GM23338 (cell line): Measurements from ENCODE around the gene MYO3B. TPM values are rescaled to one million over a fixed set of nuclear protein-coding genes. Genes with fewer than 3 reads are reported as not detected.

ENCODE experiments used
- ATAC-seq: fragments of 200-7000 bp; cut with Tn5 transposase; 3 replicates; pipeline ENCODE4 v1.9.1; 2020
- DNase-seq: peaks from one replicate; pipeline ENCODE4 v3.0.0-alpha.2; 2015; ENCODE audit warnings: low spot score
- H2AFZ ChIP-seq: fragments of 200-600 bp; sonication (generic); 2 replicates; pipeline ENCODE4 v1.8.0; 2016; ENCODE audit warnings: antibody characterized with exemption, mild to moderate bottlenecking, moderate library complexity
- H3F3A ChIP-seq: fragments of 200-600 bp; sonication (generic); replicated peaks from 2 replicates; pipeline ENCODE4 v1.8.0; 2017; ENCODE audit warnings: antibody characterized with exemption, mixed run types, low read depth
- H3K27ac ChIP-seq: fragments of 200-600 bp; sonication (generic); 2 replicates; pipeline ENCODE4 v1.6.1; 2016; ENCODE audit warnings: low read depth
- H3K27me3 ChIP-seq: fragments of 200-600 bp; sonication (generic); 2 replicates; pipeline ENCODE4 v1.8.0; 2016; ENCODE audit warnings: mild to moderate bottlenecking, mixed run types, moderate library complexity; ENCODE audit not compliant: insufficient read depth
- H3K36me3 ChIP-seq: fragments of 200-600 bp; sonication (generic); 2 replicates; pipeline ENCODE4 v1.8.0; 2016; ENCODE audit warnings: mild to moderate bottlenecking; ENCODE audit not compliant: insufficient read depth
- H3K4me1 ChIP-seq: fragments of 200-600 bp; sonication (generic); 2 replicates; pipeline ENCODE4 v1.8.0; 2016; ENCODE audit warnings: mild to moderate bottlenecking, moderate library complexity; ENCODE audit not compliant: insufficient read depth
- H3K4me2 ChIP-seq: fragments of 200-600 bp; sonication (generic); 2 replicates; pipeline ENCODE4 v1.7.1; 2017; ENCODE audit warnings: mixed run types
- H3K4me3 ChIP-seq: fragments of 200-600 bp; sonication (generic); 2 replicates; pipeline ENCODE4 v1.6.1; 2016; ENCODE audit warnings: mixed run types
- H3K79me2 ChIP-seq: fragments of 200-600 bp; sonication (generic); replicated peaks from 2 replicates; pipeline ENCODE4 v1.8.0; 2017; ENCODE audit warnings: mild to moderate bottlenecking; ENCODE audit not compliant: insufficient read depth
- H3K9me2 ChIP-seq: fragments of 200-600 bp; sonication (generic); 2 replicates; pipeline ENCODE4 v1.8.0; 2017; ENCODE audit not compliant: insufficient read depth
- H4K20me1 ChIP-seq: fragments of 200-600 bp; sonication (generic); replicated peaks from 2 replicates; pipeline ENCODE4 v1.8.0; 2017; ENCODE audit warnings: mild to moderate bottlenecking; ENCODE audit not compliant: insufficient read depth
- H3K27ac Mint-ChIP-seq: 2 replicates; pipeline ENCODE4 v1.8.0; 2020; ENCODE audit warnings: inconsistent platforms, mild to moderate bottlenecking, moderate library complexity, mixed read lengths
- H3K27me3 Mint-ChIP-seq: 3 replicates; pipeline ENCODE4 v1.8.0; 2022; ENCODE audit warnings: low read depth, mild to moderate bottlenecking, moderate library complexity, mixed read lengths, inconsistent platforms; ENCODE audit not compliant: insufficient read depth, poor library complexity
- H3K36me3 Mint-ChIP-seq: 3 replicates; pipeline ENCODE4 v1.8.0; 2021; ENCODE audit warnings: low read depth, mild to moderate bottlenecking, inconsistent platforms, moderate library complexity, mixed read lengths
- H3K4me1 Mint-ChIP-seq: 3 replicates; pipeline ENCODE4 v1.8.0; 2020; ENCODE audit warnings: mild to moderate bottlenecking, inconsistent platforms, mixed read lengths
- H3K4me3 Mint-ChIP-seq: 3 replicates; pipeline ENCODE4 v1.8.0; 2021; ENCODE audit warnings: moderate library complexity, mild to moderate bottlenecking, inconsistent platforms, mixed read lengths
- H3K9me3 Mint-ChIP-seq: 3 replicates; pipeline ENCODE4 v1.8.0; 2020; ENCODE audit warnings: moderate library complexity, mild to moderate bottlenecking, inconsistent platforms, mixed read lengths
- EZH2 ChIP-seq: fragments of 200-600 bp; sonication (generic); IDR thresholded peaks from one replicate; pipeline ENCODE4 v1.8.0; 2017; ENCODE audit warnings: antibody characterized with exemption, mild to moderate bottlenecking, low read depth; ENCODE audit not compliant: unreplicated experiment
- EZH2phosphoT487 ChIP-seq: fragments of 200-600 bp; sonication (generic); IDR thresholded peaks from one replicate; pipeline ENCODE4 v1.8.1; 2018; ENCODE audit warnings: antibody characterized with exemption; ENCODE audit not compliant: unreplicated experiment
- JUNB ChIP-seq: IDR thresholded peaks from one replicate; pipeline ENCODE4 v1.6.1; 2016; ENCODE audit warnings: antibody characterized with exemption; ENCODE audit not compliant: unreplicated experiment
- NANOG ChIP-seq: IDR thresholded peaks from 2 replicates; pipeline ENCODE4 v1.6.1; 2016; ENCODE audit warnings: antibody characterized with exemption, borderline replicate concordance
- REST ChIP-seq: IDR thresholded peaks from one replicate; pipeline ENCODE4 v1.6.1; 2018; ENCODE audit warnings: antibody characterized with exemption; ENCODE audit not compliant: unreplicated experiment
- STAT1 ChIP-seq: IDR thresholded peaks from one replicate; pipeline ENCODE4 v1.6.1; 2016; ENCODE audit warnings: antibody characterized with exemption; ENCODE audit not compliant: unreplicated experiment
- ZNF331 ChIP-seq: fragments of 250-450 bp; sonication (Bioruptor Pico); IDR thresholded peaks from 2 replicates; pipeline ENCODE4 v1.5.0; 2020; ENCODE audit warnings: low read depth, mild to moderate bottlenecking, moderate library complexity
- polyA plus RNA-seq: library from polyadenylated mRNA; unstranded; fragments of >200 nt; fragmentation: Nextera tagmentation; extraction: Ambion mirVana; gene quantifications from 2 replicates; pipeline ENCODE4 v1.2.1, GENCODE V29; 2016
- total RNA-seq: library from RNA; depleted of rRNA; stranded (reverse); fragments of >200 nt; shearing (Covaris generic); gene quantifications from 2 replicates; pipeline ENCODE4 v1.2.3, GENCODE V29; 2014
- TF ChIP-seq, protein P1 (sequence below): fragments of 250-450 bp; sonication (Bioruptor Pico); IDR thresholded peaks from 2 replicates; pipeline ENCODE4 v1.5.0; 2020; ENCODE audit warnings: mild to moderate bottlenecking, moderate library complexity
- TF ChIP-seq, protein P2 (sequence below), 2 experiments: fragments of 200-600 bp in 1 of 2; sonication (generic) in 1 of 2; conservative IDR thresholded peaks; 2 replicates each; pipeline versions ENCODE4 v1.5.1 to v1.6.1; 2016 to 2017; ENCODE audit warnings: antibody characterized with exemption in 2 of 2, low read depth in 2 of 2, mild to moderate bottlenecking in 2 of 2, moderate library complexity in 1 of 2
- TF ChIP-seq, protein P3 (sequence below): IDR thresholded peaks from 2 replicates; pipeline ENCODE4 v1.6.1; 2016; ENCODE audit warnings: antibody characterized with exemption

The MYO3B gene
- total and polyA plus RNA-seq, 2 experiments from 2014 or later: 0.42 TPM; not detected in 1

GRCh38 chr2:170571612-170572011 is 393.7 kb downstream of the MYO3B start:
- ATAC-seq: no peak
- no peaks in the 10 kb centered on the region for H3K9me3 Mint-ChIP-seq
- peaks cover 14% of the 10 kb centered on the region; the same call in 2 of the 3 replicates for H3K4me1 Mint-ChIP-seq

More at GRCh38 chr2:170571612-170572011, 393.7 kb downstream of the MYO3B start:
- Histone ChIP-seq H3K36me3 (no peaks in the 10 kb centered on the region), H2AFZ (no peak overlapping the region), H3F3A (no peaks in the 10 kb centered on the region), H3K4me1 (peaks cover 11% of the 10 kb centered on the region), H3K4me2 (no peak overlapping the region), H4K20me1 (no peaks in the 10 kb centered on the region), H3K79me2 (no peaks in the 10 kb centered on the region), H3K27me3 (no peaks in the 10 kb centered on the region), H3K9me2 (no peaks in the 10 kb centered on the region), H3K4me3 (no peak overlapping the region), H3K27ac (no peak overlapping the region)
- Mint-ChIP-seq H3K4me3 (no peak overlapping the region), H3K27me3 (peaks cover 1% of the 10 kb centered on the region), H3K36me3 (no peaks in the 10 kb centered on the region), H3K27ac (no peak overlapping the region)
- DNase-seq: no peak
- no peak for TF ChIP-seq JUNB
- TF ChIP-seq EZH2phosphoT487: no peak
- no peak for TF ChIP-seq NANOG
- TF ChIP-seq, protein P1, sequence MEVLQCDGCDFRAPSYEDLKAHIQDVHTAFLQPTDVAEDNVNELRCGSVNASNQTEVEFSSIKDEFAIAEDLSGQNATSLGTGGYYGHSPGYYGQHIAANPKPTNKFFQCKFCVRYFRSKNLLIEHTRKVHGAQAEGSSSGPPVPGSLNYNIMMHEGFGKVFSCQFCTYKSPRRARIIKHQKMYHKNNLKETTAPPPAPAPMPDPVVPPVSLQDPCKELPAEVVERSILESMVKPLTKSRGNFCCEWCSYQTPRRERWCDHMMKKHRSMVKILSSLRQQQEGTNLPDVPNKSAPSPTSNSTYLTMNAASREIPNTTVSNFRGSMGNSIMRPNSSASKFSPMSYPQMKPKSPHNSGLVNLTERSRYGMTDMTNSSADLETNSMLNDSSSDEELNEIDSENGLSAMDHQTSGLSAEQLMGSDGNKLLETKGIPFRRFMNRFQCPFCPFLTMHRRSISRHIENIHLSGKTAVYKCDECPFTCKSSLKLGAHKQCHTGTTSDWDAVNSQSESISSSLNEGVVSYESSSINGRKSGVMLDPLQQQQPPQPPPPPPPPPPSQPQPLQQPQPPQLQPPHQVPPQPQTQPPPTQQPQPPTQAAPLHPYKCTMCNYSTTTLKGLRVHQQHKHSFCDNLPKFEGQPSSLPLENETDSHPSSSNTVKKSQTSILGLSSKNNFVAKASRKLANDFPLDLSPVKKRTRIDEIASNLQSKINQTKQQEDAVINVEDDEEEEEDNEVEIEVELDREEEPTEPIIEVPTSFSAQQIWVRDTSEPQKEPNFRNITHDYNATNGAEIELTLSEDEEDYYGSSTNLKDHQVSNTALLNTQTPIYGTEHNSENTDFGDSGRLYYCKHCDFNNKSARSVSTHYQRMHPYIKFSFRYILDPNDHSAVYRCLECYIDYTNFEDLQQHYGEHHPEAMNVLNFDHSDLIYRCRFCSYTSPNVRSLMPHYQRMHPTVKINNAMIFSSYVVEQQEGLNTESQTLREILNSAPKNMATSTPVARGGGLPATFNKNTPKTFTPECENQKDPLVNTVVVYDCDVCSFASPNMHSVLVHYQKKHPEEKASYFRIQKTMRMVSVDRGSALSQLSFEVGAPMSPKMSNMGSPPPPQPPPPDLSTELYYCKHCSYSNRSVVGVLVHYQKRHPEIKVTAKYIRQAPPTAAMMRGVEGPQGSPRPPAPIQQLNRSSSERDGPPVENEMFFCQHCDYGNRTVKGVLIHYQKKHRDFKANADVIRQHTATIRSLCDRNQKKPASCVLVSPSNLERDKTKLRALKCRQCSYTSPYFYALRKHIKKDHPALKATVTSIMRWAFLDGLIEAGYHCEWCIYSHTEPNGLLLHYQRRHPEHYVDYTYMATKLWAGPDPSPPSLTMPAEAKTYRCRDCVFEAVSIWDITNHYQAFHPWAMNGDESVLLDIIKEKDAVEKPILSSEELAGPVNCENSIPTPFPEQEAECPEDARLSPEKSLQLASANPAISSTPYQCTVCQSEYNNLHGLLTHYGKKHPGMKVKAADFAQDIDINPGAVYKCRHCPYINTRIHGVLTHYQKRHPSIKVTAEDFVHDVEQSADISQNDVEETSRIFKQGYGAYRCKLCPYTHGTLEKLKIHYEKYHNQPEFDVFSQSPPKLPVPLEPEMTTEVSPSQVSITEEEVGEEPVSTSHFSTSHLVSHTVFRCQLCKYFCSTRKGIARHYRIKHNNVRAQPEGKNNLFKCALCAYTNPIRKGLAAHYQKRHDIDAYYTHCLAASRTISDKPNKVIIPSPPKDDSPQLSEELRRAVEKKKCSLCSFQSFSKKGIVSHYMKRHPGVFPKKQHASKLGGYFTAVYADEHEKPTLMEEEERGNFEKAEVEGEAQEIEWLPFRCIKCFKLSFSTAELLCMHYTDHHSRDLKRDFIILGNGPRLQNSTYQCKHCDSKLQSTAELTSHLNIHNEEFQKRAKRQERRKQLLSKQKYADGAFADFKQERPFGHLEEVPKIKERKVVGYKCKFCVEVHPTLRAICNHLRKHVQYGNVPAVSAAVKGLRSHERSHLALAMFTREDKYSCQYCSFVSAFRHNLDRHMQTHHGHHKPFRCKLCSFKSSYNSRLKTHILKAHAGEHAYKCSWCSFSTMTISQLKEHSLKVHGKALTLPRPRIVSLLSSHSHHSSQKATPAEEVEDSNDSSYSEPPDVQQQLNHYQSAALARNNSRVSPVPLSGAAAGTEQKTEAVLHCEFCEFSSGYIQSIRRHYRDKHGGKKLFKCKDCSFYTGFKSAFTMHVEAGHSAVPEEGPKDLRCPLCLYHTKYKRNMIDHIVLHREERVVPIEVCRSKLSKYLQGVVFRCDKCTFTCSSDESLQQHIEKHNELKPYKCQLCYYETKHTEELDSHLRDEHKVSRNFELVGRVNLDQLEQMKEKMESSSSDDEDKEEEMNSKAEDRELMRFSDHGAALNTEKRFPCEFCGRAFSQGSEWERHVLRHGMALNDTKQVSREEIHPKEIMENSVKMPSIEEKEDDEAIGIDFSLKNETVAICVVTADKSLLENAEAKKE (CRISPR knock-in tag): no peak
- TF ChIP-seq REST: no peak
- no peak for TF ChIP-seq ZNF331 (CRISPR knock-in tag)
- no peak for TF ChIP-seq STAT1
- TF ChIP-seq, protein P2, sequence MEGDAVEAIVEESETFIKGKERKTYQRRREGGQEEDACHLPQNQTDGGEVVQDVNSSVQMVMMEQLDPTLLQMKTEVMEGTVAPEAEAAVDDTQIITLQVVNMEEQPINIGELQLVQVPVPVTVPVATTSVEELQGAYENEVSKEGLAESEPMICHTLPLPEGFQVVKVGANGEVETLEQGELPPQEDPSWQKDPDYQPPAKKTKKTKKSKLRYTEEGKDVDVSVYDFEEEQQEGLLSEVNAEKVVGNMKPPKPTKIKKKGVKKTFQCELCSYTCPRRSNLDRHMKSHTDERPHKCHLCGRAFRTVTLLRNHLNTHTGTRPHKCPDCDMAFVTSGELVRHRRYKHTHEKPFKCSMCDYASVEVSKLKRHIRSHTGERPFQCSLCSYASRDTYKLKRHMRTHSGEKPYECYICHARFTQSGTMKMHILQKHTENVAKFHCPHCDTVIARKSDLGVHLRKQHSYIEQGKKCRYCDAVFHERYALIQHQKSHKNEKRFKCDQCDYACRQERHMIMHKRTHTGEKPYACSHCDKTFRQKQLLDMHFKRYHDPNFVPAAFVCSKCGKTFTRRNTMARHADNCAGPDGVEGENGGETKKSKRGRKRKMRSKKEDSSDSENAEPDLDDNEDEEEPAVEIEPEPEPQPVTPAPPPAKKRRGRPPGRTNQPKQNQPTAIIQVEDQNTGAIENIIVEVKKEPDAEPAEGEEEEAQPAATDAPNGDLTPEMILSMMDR (conservative IDR thresholded peaks at IDR 0.05; ENCODE audit: low read depth in 2 of 2): no peak
- TF ChIP-seq, protein P3, sequence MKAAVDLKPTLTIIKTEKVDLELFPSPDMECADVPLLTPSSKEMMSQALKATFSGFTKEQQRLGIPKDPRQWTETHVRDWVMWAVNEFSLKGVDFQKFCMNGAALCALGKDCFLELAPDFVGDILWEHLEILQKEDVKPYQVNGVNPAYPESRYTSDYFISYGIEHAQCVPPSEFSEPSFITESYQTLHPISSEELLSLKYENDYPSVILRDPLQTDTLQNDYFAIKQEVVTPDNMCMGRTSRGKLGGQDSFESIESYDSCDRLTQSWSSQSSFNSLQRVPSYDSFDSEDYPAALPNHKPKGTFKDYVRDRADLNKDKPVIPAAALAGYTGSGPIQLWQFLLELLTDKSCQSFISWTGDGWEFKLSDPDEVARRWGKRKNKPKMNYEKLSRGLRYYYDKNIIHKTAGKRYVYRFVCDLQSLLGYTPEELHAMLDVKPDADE: no peak
- no peak for TF ChIP-seq EZH2
